K562 (cell line): ENCODE results near the gene FYTTD1.
"Not testable (repeated sequence)": the region's sequence is repeated elsewhere in the genome, so short reads cannot be mapped to it uniquely, and the experiment has no call there.

ENCODE experiments used
- C11orf30 ChIP-seq: fragments of 450-650 bp; IDR thresholded peaks from 2 replicates; pipeline ENCODE4 v1.6.1; 2016; ENCODE audit warnings: low read depth, mild to moderate bottlenecking
- CAMTA2 ChIP-seq: fragments of 250-450 bp; sonication (Bioruptor Pico); conservative IDR thresholded peaks from 2 replicates; pipeline ENCODE4 v1.5.1; 2022
- CTCF ChIP-seq, 3 experiments: IDR thresholded peaks in 2 of 3; conservative IDR thresholded peaks in 1 of 3; 2 replicates each; pipeline ENCODE4 v1.5.1; 2011 to 2012; ENCODE audit warnings: low read length in 3 of 3, mild to moderate bottlenecking in 3 of 3, control low read depth in 2 of 3, improper control_type of control experiment in 1 of 3, inconsistent platforms in 1 of 3, low read depth in 1 of 3, mixed read lengths in 1 of 3, moderate library complexity in 1 of 3; ENCODE audit not compliant: insufficient read depth in 2 of 3
- EGR1 ChIP-seq: fragments of 450-650 bp; conservative IDR thresholded peaks from 2 replicates; pipeline ENCODE4 v1.6.1; 2017; ENCODE audit warnings: mild to moderate bottlenecking
- HBP1 ChIP-seq: fragments of 450-650 bp; formaldehyde crosslinking; IDR thresholded peaks from 2 replicates; pipeline ENCODE4 v1.4.0; 2022; ENCODE audit warnings: missing genetic modification characterization
- MBD2 ChIP-seq: sonication (generic); IDR thresholded peaks from 2 replicates; pipeline ENCODE4 v1.6.1; 2016; ENCODE audit warnings: low read depth, borderline replicate concordance
- POLR2A ChIP-seq: fragments of 450-650 bp; conservative IDR thresholded peaks from 2 replicates; pipeline ENCODE4 v1.6.1; 2016
- PRMT5 ChIP-seq: sonication (generic); formaldehyde crosslinking; IDR thresholded peaks from 2 replicates; pipeline ENCODE4 v1.5.0; 2020; ENCODE audit warnings: missing genetic modification reagents
- REST ChIP-seq, 2 experiments: fragments of 450-650 bp; formaldehyde crosslinking in 1 of 2; IDR thresholded peaks; 2 replicates each; pipeline versions ENCODE4 v1.4.0 to v1.6.1; 2014 to 2020; ENCODE audit warnings: mild to moderate bottlenecking in 2 of 2, borderline replicate concordance in 1 of 2, low read depth in 1 of 2
- ZNF212 ChIP-seq: fragments of 450-650 bp; formaldehyde crosslinking; IDR thresholded peaks from 2 replicates; pipeline ENCODE4 v1.4.0; 2020; ENCODE audit warnings: mild to moderate bottlenecking
- TF ChIP-seq, protein P1 (sequence below), 2 experiments: fragments of 450-650 bp in 1 of 2; sonication (generic) in 1 of 2; formaldehyde crosslinking in 1 of 2; IDR thresholded peaks in 1 of 2; conservative IDR thresholded peaks in 1 of 2; 2 replicates each; pipeline versions ENCODE4 v1.6.1 to v1.8.1; 2016 to 2023; ENCODE audit warnings: mild to moderate bottlenecking in 2 of 2, moderate library complexity in 2 of 2, inconsistent platforms in 1 of 2, missing genetic modification reagents in 1 of 2

DNA sequence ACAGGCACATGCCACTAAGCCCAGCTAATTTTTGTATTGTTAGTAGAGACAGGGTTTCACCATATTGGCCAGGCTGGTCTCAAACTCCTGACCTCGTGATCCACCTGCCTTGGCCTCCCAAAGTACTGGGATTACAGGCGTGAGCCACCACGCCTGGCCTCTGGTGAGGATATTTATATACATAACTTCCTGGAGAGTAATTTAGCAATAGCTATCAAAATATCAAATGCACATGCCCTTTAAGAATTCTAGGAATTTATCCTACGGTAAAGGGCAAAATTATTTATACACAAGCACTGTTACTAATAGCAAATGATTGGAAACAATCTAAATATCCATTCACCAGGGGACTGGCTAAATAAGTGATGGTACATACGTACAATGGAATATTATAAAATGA, 38.7 kb upstream of the FYTTD1 start:
- TF ChIP-seq HBP1 (CRISPR knock-in tag); MBD2; CAMTA2 (CRISPR knock-in tag); CTCF (IDR thresholded peaks at IDR 0.05 in 2 of 3, conservative IDR thresholded peaks at IDR 0.05 in 1 of 3; ENCODE audit: insufficient read depth in 2 of 3, low read depth in 1 of 3, low read length in 3 of 3); ZNF212 (CRISPR knock-in tag); POLR2A; REST (IDR thresholded peaks at IDR 0.05; ENCODE audit: borderline replicate concordance); REST (CRISPR knock-in tag; IDR thresholded peaks at IDR 0.05; ENCODE audit: low read depth); PRMT5 (CRISPR knock-in tag); EGR1; C11orf30: not testable (repeated sequence)
- TF ChIP-seq, protein P1, sequence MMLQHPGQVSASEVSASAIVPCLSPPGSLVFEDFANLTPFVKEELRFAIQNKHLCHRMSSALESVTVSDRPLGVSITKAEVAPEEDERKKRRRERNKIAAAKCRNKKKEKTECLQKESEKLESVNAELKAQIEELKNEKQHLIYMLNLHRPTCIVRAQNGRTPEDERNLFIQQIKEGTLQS (IDR thresholded peaks at IDR 0.05) = not testable (repeated sequence)
- TF ChIP-seq, protein P1 (CRISPR knock-in tag; conservative IDR thresholded peaks at IDR 0.05) = not testable (repeated sequence)
